SW480 (cell line): ENCODE data around the gene ZMIZ2.
A peak's percentile ranks its signal among the peaks of the same experiment; 100 is the strongest.

Experiments
- DNase-seq: peaks from one replicate; pipeline ENCODE4 v3.0.0-alpha.2; 2016; ENCODE audit warnings: low spot score

ZMIZ2 gene

GRCh38 chr7:44755698-44756627 is 7.3 kb downstream of the ZMIZ2 start:
- DNase-seq, result no peak

GRCh38 chr7:44756904-44757303 is 8.3 kb downstream of the ZMIZ2 start:
- no peak for DNase-seq

GRCh38 chr7:44757311-44757710 is 8.7 kb downstream of the ZMIZ2 start:
- no peak for DNase-seq

DNA sequence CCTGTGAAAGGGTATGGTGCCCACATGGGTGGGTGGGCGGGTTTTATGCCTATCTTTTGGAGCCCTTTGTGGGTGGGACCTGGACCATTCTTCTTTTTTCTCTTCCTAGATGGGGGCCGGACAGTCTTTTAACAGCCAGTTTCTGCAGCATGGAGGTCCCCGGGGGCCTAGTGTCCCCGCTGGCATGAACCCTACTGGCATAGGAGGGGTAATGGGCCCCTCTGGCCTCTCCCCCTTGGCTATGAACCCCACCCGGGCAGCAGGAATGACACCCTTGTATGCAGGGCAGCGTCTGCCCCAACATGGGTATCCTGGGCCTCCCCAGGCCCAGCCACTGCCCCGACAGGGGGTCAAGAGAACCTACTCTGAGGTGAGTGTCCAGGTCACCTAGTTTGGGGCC is 9.1 kb downstream of the ZMIZ2 start:
- DNase-seq, result no peak

DNA sequence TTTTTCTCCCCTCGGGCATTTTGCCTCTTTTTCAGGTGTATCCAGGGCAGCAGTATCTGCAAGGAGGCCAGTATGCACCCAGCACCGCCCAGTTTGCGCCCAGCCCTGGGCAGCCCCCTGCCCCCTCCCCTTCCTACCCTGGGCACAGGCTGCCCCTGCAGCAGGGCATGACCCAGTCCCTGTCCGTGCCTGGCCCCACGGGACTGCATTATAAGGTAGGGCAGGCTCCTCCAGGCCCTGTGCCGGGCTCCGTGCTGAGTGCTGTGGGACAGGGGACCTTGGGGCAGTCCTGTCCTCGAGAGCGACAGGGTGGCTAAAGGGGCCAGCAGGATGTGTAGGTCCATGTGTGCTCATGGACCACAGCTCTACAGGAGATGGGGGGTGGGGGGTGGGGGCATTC is 10.6 kb downstream of the ZMIZ2 start:
- DNase-seq, result no peak

DNA sequence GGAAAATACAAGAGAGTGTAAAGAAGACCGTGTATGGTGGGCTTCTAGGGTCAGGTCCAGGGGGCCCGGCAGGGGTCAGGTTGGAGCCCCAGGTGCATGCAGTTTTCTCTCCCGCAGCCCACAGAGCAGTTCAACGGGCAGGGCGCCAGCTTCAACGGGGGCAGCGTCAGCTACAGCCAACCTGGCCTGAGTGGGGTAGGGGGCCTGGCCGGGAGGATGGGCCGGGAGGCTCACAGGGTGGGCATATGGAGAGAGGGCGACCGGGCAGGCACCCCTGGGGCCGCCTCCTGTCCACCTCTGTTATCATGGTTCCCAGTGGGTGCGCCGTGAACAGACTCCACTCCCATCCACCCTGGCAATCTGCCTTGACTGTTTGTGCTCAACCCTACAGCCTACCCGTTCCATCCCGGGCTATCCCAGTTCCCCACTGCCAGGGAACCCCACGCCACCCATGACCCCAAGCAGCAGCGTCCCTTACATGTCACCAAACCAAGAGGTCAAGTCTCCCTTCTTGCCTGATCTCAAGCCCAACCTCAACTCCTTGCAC is 11.5 kb downstream of the ZMIZ2 start:
- DNase-seq, result no peak

DNA sequence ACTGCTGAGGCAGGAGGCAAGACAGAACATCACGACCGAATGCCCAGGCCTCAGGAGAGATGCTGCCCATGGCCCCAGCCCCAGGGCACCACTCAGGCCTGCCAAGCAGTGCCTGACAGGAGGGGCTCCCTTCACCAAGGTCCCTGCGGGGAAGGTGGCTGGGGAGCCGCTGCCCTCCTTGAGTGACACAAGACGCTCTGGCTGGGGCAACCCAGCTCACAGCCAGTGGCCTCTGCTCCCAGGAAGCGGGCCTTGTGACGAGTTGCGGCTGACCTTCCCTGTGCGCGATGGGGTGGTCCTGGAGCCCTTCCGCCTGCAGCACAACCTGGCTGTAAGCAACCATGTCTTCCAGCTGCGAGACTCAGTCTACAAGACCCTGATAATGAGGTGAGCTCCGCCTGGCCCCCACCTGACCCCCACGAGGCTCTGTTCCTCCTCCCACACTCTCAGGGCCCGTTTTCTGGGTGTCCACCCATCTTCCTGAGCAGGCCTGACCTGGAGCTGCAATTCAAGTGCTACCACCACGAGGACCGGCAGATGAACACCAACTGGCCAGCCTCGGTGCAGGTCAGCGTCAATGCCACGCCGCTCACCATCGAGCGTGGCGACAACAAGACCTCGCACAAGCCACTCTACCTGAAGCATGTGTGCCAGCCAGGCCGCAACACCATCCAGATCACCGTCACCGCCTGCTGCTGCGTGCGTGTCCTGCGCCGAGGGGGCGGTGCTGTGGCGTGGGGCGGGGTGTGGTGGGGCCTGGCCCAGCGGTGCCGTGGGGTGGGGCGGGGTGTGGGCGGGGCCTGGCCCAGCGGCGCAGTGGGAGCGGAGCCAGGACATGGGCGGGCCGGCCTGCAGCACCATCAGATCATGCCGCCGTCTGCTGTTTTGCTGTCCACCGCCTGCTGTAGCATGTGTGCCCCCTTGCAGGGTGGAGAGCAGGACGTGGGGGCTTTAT is 12.8 kb downstream of the ZMIZ2 start:
- DNase-seq, result peak; percentile 83

GRCh38 chr7:44762300-44762699 is 13.7 kb downstream of the ZMIZ2 start:
- no peak for DNase-seq

DNA sequence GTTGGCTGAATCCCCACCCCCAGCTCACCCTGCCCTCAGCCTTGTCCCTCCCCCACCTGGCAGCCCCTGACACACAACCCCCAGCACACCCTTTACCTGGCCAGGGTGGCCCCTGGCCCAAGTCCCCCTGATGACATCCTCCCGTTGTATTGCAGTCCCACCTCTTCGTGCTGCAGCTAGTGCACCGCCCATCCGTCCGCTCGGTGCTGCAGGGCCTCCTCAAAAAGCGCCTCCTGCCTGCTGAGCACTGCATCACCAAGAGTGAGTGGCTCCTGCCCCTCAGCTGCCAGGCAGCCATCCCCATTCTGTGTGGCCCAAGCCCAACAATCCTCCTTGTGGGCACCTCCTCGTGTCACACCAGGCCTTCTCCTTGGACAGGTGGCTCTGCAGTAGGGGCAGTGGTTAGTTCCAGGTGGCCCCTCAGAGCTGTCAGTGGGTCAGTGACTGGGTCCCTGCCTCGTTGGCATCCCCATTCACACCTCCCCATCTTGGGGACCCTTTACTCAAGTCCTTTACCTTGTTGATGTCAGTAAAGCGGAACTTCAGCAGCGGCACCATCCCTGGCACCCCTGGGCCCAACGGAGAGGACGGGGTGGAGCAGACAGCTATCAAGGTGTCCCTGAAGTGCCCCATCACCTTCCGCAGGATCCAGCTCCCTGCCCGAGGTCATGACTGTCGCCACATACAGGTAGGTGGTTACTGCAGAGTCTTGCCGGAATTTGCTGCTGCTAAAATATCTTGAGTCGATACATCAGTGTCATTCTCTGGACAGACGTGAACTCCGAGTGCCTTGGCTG is 14.3 kb downstream of the ZMIZ2 start:
- no peak for DNase-seq

GRCh38 chr7:44764081-44764480 is 15.4 kb downstream of the ZMIZ2 start:
- DNase-seq, result no peak

DNA sequence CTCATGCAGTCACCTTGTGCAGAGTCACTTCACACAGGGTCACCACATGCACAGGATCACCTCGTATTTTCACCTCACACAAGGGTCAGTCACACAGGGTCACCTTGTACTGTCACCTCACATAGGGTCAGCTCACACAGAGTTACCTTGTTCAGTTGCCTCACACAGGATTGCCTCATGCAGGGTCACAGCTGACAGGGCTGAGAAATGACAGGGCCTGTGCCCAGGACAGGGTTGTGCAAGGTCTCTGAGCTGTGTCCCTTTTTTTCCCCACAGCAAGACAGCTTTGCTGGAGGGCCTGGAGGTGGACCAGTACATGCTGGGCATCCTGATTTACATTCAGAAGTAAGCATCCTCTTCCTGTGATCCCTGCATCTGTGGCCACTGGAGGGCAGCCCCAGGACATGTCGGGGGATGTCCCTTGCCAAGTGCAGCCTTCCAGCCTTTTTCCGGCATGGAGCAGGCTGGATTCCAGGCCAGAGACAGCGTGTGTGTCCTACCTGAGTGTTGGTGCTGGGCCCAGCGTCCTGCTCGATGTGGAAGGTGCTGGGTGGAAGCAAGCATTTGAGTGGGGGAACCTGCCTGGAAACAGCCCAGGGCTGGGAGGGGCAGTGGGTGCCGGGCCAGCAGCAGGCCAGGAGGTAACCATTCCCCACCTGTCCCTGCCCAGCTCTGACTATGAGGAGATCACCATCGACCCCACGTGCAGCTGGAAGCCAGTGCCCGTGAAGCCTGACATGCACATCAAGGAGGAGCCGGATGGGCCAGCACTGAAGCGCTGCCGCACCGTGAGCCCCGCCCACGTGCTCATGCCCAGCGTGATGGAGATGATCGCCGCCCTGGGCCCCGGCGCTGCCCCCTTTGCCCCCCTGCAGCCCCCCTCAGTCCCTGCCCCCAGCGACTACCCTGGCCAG is 16.3 kb downstream of the ZMIZ2 start:
- no peak for DNase-seq

DNA sequence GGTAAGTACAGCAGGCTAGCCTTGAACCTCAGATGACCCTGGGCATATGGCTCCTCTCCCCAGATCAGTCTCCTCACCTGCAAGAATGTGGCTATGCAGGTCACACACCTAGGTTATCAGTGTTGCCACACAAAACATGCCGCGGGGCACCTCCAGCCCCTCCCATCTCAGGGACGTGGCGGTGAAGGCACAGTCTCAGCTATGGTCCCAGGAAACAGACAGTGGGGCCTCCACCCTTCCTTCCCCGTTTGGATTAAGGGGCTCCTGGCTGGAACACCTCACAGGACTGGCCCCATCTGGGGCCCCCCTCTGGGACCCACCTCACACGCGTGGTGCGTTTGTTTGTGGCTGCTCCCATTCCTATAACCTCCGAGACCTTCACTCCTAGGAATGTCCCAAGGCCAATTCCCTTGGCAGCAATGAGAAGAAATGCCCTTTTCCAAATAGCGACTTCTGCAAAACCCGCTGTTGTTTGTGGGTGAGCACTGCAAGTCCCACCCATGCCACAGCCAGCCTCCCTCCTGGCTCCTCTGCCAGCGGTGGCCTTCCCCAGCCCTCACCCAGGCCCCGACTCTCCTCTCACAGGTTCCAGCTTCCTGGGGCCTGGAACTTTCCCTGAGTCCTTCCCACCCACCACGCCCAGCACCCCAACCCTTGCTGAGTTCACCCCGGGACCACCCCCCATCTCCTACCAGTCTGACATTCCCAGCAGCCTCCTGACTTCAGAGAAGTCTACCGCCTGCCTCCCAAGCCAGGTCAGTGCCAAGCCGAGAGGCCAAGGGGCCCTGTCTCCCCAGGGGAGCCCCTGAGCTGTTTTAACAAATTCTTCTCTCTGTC is 17.1 kb downstream of the ZMIZ2 start:
- DNase-seq, result no peak

DNA sequence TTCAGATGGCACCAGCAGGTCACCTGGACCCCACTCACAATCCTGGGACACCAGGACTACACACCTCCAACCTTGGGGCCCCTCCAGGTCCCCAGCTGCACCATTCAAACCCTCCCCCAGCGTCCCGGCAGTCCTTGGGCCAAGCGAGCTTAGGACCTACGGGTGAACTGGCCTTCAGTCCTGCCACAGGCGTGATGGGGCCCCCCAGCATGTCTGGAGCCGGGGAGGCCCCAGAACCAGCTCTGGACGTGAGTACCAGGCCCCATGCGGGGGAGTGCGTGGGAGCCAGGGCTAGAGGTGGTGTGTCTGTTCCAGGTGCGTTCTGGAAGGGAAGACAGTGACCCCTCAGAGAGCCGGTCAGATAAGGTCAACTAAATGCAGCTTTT is 17.8 kb downstream of the ZMIZ2 start:
- DNase-seq, result no peak

GRCh38 chr7:44767134-44767911 is 18.7 kb downstream of the ZMIZ2 start:
- DNase-seq, result no peak

DNA sequence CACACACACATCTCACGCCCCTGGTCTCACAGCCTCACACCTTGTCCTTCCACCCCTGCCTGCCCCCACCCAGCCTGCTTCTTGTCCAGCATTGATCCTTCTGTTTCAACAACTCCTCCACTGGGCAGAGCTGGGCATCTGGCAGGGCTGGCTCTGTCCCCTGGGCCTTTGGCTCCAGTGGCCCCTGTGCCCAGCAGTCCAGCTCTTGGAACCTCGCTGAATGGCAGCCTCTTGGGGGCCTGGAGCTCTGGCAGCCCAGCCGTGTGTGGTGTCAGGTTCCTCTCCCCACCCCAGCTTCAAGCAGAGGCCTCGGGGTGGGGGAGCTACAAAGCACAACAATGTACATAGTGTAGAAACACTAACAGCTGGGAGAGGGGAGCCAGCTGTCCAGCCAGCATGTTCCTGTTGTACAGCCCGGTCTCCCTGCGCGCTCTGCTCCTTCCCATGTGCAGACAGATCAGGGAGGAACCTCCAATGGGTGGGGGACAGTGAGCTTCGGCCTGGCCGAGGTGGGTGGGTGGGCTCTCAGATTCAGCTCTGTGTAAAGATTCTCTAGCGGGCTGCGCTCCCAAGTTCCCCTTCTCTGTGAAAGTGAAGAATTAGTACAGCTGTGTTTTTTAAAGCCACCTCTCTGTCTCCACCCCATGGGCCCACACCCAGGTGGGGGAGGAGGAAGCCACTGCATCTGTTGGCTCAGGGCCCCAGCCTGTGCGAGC is 19.4 kb downstream of the ZMIZ2 start:
- DNase-seq, result no peak

- no peak for DNase-seq
These were observed 20.2 kb downstream of the ZMIZ2 start for GRCh38 chr7:44768628-44769371.

GRCh38 chr7:44769376-44769775 is 20.7 kb downstream of the ZMIZ2 start:
- DNase-seq, result no peak
